GM18951 (cell line): ENCODE data around the gene TNFRSF1B.

ENCODE experiments used
- POLR2A ChIP-seq: IDR thresholded peaks from 4 replicates; pipeline ENCODE4 v1.6.1; 2011; ENCODE audit warnings: mild to moderate bottlenecking; ENCODE audit not compliant: insufficient read length, insufficient read depth; ENCODE audit errors: extremely low read depth
- in situ Hi-C: fragments of 300-500 bp; cut with MboI; formaldehyde crosslinking; loops from one replicate; pipeline ENCODE4 v1.12.0; 2022; ENCODE audit warnings: low sequenced_read_pairs, mixed read lengths, inconsistent platforms; ENCODE audit not compliant: unreplicated experiment

Gene TNFRSF1B

DNA sequence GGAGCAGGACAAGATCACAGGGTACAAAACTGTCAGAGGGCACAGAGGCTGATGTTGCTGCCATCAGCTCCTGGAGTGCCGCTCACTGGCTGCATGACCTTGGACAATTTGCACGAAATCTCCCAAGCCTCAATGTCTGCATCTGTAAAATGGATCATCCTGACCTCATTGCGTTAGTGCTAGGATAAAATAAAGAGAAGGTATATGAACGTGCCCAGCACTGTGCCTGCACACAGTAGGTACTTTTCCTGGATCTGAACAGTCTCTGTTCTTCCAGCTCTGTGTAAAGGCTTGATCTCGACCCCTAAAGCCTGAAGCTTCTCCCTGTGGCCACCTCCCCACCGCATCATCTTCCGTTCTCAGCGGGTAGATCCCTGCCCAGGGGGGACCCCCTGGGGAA lies 12.9 kb downstream of the TNFRSF1B start:
- no peak for TF ChIP-seq POLR2A
- in situ Hi-C loops: no loop called here

DNA sequence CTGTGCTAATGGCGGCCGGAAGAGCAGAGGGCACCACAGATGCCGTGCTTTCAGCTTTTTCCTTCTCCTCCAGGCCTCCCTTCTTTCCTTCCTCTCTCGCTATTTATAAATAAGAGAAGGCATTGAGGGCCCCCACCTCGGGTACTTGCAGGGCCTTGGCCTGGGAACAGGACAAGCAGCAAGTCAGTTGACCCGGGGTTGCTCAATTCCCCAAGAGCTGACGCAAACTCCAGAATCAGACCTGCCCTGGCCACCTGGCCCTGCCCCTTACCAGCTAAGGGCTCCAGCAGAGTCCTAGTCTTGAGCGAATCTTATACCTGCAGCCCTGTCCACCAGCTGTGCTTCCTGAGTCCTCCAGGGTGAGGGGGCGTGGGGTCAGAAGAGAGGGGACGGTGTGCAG lies 13.5 kb downstream of the TNFRSF1B start:
- in situ Hi-C loops: no loop called here
- no peak for TF ChIP-seq POLR2A

DNA sequence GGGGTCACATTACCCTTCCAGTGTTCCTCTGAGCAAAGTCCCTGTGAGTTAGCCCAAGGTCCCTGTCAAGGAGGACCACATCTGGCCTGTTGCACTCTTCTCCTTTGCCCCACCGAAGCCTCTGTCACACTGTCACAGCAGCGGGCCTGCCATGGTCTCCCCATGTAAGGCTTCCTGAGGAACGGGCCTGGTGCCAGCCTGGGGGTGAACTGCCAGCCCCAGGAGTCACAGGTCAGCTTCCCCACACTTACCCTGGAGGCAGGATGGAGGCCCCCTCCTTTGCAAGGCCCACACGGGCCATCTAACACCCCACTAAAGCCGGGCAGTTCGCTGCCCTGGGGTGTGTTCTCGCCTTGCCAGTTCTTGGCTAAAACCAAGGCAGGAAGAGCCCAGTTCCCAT lies 14.1 kb downstream of the TNFRSF1B start:
- no peak for TF ChIP-seq POLR2A
- in situ Hi-C loops: no loop called here

DNA sequence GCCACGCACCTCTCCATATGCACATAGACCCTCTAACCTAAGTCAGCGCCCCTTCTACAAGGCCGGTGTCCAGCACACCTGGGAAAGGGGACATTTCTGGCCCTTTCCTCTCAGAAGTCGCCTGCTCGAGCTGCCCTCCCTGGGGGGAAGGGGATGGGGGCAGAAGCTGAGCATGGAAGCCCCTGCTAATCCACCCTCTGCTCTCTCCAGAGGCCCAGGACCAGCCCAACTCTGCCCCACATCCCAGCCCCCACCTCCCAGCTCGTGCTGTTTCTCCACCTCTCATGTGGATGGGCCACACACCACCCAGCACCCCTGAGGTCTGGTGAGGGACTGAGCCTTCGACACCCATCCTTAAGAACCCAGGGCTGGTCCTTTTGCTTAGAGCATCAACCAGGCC lies 14.8 kb downstream of the TNFRSF1B start:
- TF ChIP-seq POLR2A: no peak
- in situ Hi-C loops: no loop called here

DNA sequence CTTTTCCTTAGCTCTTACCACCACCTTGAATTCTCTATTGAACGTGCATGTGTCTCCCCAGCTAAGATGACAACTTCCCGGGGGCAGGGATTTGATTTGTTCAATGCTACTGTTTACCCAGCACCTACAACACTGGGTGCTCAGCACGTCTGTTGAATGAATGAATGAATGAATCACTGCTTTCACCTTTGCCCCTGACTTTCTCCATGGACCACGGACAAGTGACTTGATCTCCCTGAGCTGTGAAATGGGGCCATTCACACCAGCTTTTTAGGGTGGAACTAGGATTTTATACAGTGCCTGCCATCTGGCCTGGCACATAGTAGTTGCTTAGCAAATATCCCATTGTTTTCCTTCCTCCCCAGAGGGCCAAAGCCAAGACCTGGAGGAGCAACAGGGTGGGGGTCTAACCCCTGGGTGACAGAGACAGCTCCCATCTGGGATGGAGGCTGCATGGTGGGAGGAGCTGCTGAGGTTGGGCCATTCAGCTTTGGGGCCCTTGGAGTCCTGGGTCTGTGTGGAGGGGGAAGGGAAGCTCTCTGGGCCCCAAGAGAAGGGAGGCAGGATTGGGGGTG lies 15.7 kb downstream of the TNFRSF1B start:
- in situ Hi-C loops: no loop called here

DNA sequence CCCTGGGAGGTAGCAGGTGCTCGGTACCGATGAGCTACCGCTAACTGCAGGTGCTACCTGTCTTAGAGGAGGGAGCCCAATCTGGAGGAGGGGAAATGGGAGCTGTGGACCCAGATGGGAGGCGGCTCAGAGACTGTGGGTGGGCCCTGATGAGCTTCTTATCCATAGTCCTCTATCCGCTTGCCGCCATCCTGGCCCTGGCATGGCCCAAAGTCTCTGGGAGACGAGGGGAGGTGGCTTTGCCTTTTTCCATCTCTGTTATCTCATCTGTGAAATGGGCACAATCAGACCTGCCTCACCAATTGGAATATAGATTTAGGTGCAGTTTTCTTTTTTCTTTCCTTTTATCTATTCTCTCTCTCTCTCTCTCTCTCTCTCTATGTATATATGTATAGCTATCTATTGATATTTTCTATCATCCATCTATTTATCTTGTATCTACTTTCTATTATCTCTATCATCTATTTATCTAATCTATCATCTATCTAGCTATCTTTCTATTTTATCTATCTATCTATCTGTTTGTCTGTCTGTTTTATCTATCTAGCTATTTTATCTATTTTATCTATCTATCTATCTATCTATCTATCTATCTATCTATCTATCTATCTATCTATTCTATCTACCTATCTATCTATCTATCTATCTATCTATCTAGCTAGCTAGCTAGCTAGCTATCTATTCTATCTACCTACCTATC lies 16.5 kb downstream of the TNFRSF1B start:
- in situ Hi-C loops: no loop called here
- no peak for TF ChIP-seq POLR2A

More for the DNA sequence above, 15.7 kb downstream of the TNFRSF1B start:
- no peak for TF ChIP-seq POLR2A

DNA sequence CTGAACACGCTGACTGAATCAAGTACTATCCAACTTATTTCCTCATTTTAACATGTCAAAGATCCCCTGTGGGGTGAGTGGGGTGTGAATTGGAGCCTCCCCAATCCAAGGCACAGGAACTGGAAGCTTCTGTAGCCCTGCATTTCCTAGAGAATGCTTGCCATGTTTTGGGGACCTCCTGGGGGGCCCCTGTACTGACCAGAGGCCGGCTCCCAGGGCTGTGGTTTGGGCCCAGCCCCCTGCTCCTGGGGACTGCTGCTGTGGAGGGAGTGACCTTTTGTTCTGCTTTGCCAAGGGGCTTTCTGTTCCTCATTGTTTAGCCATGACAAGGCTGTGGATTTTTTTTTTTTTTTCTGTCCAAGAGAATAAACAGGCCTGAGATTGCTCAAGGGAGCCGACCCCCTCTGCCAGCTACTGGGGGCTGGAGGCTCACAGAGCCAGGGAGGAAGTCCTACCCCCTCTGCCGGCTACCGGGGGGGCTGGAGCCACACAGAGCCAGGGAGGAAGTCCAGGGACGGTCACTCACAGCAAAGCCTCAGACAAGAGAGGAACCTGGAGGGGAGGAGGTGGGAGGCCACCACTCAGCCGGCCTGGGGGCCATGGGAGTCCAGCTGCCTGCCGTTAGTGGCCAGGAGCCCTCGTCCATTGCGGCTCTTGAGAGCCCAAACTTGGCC lies 17.4 kb downstream of the TNFRSF1B start:
- in situ Hi-C loops: no loop called here
- TF ChIP-seq POLR2A: no peak

DNA sequence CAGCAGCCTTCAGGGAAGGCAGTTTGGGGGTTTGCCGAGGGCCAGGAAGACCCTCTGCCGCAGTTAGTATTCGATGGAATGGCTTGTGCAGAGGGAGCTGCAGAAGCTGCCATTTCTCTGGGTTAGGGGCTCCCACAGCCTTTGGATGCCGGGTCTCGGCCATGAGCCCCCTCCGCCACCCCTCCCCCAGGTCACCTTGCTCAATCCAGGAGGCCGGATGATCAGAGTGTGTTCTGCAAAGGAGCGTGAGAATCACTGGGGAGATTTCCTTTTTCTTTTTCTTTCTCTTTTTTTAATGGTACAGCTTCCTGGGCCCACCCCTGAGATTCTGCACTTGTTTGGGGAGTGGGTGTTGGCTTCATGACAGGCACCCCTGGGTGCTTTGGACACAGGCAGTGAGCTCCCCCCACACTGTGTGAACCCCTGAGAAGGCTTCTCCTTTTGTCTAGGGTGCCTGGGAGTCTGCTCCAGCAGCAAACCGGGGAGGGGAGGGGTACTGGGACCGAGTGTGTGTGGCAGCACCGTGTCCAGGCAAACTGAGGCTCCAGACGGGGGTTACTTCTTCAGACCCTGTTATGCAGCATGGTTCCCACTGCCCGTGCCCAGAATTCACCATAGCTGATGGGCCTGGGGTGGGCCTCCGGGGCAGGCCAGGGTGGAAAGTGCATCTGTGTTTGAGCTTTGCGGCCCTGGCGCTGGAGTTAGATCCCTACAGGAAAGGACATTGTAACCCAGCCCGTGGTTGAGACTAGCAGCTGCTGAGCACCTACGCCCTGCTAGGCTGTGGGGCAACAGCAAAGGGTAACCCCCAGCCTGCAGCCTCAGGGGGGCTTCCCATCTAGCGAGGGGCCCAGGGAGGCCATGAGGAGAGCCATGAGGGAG lies 18.5 kb downstream of the TNFRSF1B start:
- no peak for TF ChIP-seq POLR2A
- in situ Hi-C loops: no loop called here

DNA sequence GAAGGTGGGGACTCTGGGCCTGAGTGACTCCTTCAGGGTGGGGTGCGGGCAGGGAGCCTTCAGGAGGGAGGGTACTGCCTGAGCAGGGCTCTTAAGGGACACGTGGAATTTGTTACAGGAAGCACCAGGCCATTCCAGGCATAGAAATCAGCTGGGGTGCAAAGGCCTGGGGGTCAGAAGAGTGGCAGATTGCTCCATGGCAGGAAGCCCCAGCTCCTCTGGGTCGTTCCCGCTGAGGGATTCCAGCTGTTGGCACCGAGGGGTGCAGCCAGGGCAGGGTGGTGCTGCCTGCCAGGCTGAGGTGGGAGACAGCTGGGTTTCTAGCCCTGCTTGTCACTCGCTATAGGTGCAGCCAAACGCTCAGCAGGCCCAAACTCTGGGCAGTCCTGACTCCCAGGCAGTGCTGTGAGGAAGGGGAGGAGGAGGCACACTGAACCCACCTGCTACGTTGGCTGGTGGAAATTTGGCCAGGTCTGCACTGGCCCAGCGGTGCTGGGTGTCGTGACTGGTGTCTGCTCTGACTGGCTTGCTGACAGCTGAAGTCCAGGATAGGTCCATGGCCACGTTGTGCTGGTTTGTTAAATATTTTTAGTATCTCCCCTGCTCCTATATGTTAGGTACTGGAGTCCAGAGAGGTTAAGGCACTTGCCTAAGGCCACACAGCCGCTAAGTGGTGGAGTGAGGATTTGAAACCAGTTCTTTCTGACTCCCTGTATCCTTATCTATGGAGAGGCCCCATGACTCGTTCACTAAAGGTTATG lies 19.3 kb downstream of the TNFRSF1B start:
- in situ Hi-C loops: no loop called here
- no peak for TF ChIP-seq POLR2A

DNA sequence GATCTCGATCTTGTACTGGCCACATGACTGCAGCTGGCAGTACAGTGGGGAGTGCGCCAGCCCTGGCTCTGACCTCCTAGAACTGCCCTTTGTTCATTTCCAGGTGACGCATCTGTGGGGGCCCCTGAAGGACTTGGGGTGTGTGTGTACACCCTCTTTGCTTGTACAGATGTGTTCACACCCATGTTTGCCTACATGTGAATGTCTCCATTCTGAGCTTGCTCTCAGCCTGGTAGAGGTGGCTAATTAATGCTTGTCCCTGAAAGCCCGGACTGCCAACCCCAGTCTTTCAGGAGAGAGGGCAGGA lies 19.8 kb downstream of the TNFRSF1B start:
- TF ChIP-seq POLR2A: no peak
- in situ Hi-C loops: no loop called here

DNA sequence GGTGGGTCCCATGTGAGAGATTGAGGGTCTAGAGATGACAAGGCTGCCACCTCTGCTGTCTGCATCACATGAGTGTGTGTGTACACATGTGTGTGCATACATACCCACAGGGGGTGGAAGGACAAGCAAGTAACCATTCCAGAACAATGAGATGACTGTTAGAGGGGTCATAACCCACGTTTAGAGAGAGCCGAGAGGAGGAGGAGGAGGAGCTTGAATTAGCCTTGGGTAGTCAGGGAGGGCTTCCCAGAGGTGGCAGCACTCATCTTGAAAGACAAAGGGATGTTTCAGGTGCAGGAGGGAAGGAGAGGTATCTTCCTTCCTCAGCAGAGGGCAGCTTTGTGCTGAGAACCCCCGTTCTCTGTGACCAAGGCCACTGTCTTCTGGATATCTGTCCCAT lies 21.3 kb downstream of the TNFRSF1B start:
- TF ChIP-seq POLR2A: no peak
- in situ Hi-C loops: no loop called here

DNA sequence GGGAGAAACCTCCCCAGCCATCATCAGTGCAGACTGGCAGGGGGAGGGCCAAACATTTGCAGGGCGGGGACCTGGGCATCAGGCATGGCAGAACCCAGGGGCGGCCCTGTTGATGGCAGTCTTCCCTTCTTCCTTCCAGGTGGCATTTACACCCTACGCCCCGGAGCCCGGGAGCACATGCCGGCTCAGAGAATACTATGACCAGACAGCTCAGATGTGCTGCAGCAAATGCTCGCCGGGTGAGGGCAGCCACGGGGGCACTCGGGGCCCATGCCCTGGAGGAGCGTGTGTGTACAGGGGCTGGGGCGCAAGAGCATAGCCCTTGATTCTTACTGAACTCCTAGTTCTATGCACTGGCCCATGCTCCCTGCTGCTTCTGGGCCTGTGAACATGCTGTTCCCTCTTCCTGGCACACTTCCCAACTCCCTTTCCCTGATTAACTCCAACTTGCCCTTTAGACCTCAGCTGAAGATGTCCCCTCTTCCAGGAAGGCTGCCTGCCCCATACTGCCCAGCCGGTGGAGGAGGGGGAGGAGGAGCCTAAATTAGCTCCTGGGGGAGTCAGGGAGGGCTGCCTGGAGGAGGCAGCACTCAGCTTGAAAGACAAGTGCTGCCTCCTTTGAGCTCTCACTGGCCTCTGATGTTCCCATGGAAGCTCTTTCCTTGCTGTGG lies 22.0 kb downstream of the TNFRSF1B start:
- in situ Hi-C loops: no loop called here
- no peak for TF ChIP-seq POLR2A

DNA sequence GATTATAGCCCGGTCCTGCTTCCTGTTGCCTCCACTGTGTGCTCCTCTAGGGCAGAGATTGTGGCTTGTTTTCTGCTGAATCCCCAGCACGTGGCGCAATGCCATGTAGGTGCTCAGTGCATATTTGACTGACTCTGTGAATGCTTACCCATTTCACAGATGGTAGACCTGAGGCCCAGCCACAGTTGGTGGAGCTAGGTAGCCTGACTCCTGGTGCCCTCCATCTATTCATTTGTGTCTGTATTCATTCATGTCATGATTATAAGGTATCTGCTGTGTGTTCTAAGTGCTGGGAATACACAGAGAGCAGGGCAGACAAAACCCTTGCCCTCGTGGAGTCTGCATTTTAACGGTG lies 22.5 kb downstream of the TNFRSF1B start:
- TF ChIP-seq POLR2A: no peak
- in situ Hi-C loops: no loop called here
